ENCODE results near the gene SLC22A23. TPM values are rescaled to one million over a fixed set of nuclear protein-coding genes. Genes with fewer than 3 reads are reported as not detected.
"Not testable (repeated sequence)": the region's sequence is repeated elsewhere in the genome, so short reads cannot be mapped to it uniquely, and the experiment has no call there.

SLC22A23 gene
- total RNA-seq, 1 experiment from 2014 or later: 2.8 TPM

DNA sequence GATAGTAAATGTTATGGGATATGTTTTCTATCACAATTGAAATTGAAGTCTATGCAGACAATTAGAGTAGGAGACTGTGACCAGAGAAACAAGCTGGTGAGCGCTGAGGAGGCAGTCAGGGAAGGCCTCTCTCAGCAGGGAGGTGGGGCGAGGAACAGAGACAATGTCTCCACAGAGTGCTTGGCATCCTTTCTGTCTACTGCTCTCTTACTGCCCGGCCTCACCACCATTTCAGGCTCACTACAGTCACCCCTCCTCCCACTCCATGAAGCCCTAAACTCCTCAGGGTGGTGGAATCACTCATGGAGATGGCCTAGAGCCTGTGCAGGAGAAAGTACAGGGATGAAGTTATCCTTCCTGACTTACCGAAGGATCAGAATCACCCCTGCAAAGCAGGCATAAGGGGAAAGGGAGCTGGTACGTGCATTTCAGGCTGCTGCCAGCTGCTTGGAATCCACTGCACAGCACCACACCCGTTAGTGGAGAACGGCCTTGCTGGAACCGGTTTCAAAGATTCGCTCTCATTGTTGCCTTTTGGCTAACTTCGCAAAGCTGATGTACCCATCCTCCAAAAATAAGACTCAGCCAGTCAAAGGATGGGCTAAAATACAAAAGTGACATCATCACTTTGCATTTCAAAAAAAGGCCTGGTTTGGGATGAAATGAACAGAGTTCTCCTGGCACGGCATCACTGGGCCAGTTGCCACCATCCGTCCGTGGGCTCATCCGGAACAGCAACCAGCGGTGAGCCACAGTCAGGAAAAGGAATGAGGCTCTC, 67.3 kb downstream of the SLC22A23 start:
- peak; percentile 88 for DNase-seq
- Histone ChIP-seq H3K4me3 (peak overlapping the region; percentile 20), H3K9me3 (no peaks in the 10 kb centered on the region), H3K36me3 (no peaks in the 10 kb centered on the region), H3K27me3 (no peaks in the 10 kb centered on the region)

DNA sequence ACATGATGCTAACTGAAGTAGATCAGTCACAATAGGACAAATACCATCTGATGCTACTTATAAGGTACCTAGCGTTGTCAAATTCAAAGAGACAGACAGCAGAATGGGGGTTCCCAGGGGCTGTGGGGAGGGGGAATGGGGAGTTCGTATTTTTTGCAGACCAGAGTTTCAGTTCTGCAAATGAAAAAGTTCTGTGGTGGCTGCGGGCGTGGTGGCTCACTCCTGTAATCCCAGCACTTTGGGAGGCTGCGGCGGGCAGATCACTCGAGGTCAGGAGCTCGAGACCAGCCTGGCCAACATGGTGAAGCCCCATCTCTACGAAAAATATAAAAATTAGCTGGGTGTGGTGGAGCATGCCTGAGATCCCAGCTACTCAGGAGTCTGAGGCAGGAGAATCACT, 68.1 kb downstream of the SLC22A23 start:
- Histone ChIP-seq H3K36me3 (no peaks in the 10 kb centered on the region), H3K9me3 (no peaks in the 10 kb centered on the region), H3K27me3 (no peaks in the 10 kb centered on the region), H3K4me3 (no peak overlapping the region)
- no peak for DNase-seq

DNA sequence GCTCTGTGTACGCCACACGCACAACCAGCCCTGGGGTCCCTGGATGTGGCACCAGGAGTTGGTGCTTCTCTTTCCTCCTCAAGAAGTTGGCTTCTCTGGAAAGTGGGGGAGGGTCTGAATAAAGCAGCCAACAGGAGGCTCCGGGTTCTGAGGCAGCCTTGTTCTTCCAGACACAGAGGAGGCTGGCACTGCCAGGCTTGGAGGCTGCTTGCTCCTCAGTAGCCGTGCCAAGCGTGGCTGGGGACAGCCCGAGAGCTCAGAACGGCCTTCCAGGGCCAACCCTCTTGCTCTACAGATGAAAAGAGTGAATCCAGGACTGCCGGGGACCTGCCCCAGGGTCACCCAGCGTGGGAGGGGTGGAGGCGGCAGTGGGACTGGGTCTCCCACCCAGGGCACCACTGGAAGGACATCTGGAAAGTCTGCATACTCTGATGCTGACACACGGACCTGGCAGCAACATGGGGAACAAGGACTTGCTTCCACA, 70.4 kb downstream of the SLC22A23 start:
- Histone ChIP-seq H3K4me3 (no peak overlapping the region), H3K9me3 (no peaks in the 10 kb centered on the region), H3K36me3 (no peaks in the 10 kb centered on the region), H3K27me3 (no peaks in the 10 kb centered on the region)
- peak; percentile 48 for DNase-seq

DNA sequence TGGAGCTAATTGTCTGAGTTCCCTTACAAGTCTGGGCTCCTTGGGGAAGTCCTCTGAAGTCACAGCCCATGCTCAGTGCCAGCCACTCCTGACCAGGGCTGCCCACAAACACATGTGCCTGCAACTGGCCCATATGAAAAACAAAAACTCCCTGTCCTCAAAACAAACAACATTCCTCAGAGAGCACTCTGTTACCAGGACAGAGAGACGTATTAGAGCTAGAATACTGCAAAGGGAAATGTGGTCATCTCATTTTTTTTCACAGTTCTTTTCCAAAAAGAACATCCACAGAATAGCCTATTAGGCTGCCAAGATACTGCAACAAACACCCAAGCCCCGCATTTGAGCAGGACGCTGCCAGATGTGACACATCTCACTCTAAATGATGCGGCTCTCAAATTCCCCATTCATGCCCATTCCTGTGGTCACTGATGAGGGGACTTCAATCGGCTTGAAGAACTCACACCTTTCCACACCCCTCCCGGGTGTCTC, 71.1 kb downstream of the SLC22A23 start:
- no peak overlapping the region for H3K4me3 ChIP-seq
- H3K27me3 ChIP-seq: no peaks in the 10 kb centered on the region
- no peaks in the 10 kb centered on the region for H3K9me3 ChIP-seq
- no peaks in the 10 kb centered on the region for H3K36me3 ChIP-seq
- peak; percentile 43 for DNase-seq

DNA sequence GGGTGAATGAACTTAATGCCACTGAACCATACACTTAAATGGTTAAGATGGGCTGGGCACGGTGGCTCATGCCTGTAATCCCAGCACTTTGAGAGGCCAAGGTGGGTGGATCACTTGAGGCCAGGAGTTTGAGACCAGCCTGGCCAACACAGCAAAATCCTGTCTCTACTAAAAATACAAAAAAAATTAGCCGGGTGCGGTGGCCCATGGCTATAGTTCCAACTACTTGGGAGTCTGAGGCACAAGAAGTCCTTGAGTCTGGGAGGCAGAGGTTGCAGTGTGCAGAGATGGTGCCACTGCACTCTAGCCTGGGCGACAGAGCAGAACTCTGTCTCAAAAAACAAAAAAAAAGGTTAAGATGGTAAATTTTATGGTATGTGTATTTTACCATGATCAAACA, 71.7 kb downstream of the SLC22A23 start:
- DNase-seq, H3K27me3 ChIP-seq, H3K9me3 ChIP-seq, H3K4me3 ChIP-seq, H3K36me3 ChIP-seq: not testable (repeated sequence)

DNA sequence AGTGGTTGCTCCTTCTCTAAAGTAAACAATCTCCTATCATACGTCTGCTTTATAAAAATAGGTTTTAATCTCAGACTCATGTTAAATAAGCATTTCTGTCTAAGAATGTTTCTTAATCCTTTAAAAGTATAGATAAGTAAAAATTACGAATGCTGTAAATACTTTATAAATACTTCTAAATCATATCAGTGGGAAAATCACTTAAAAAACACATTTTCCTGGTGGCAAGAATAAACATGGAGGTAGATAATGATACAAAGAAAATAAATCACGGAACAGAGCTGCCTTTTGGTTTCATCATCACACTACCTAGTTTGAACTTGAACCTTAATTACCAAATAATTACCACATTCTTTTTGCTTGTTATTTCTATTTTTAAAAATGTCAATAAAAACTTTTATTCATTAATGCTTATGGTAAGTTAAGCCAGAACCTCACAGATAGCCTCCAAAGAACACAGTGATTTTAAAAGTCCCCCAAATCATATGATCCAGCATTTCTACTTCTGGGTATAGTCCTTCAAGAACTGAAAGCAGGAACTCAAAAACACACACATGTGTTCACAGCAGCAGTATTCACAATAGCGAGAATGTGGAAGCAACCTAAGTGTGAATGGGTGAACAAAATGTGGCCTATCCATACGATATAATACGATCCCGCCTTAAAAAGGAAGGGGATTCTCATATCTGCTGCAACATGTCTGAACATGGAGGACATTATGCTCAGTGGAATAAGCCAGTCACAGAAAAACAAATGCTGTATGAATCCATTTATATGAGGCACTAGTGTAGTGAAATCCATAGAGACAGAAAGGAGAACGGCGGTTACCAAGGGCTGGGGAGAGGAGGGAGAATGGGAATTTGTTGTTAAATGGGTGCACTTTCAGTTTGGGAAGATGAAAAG, 72.4 kb downstream of the SLC22A23 start:
- no peak overlapping the region for H3K4me3 ChIP-seq
- H3K27me3 ChIP-seq: no peaks in the 10 kb centered on the region
- H3K36me3 ChIP-seq: no peaks in the 10 kb centered on the region
- no peak for DNase-seq
- no peaks in the 10 kb centered on the region for H3K9me3 ChIP-seq

DNA sequence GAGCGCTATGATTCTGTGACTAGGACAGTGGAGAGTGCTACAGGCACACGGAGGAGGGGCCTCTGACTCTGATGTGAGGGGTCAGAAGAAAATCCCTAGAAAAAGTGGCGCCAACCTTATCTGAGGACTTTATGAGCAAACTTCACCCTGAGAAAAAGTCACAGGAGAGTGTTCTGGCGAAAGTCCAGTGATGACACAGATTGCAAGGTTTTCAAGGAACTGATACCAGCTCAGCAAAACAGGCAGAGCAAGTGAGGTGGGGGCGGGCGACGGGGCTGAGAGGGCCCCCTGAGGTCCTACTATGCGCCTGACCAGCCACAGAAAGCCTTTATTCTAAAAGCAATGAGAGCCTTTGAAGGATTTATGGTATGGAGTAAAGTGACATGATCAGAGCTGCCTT, 73.3 kb downstream of the SLC22A23 start:
- Histone ChIP-seq H3K27me3 (no peaks in the 10 kb centered on the region), H3K9me3 (no peaks in the 10 kb centered on the region), H3K4me3 (no peak overlapping the region), H3K36me3 (no peaks in the 10 kb centered on the region)
- DNase-seq: peak; percentile 21

DNA sequence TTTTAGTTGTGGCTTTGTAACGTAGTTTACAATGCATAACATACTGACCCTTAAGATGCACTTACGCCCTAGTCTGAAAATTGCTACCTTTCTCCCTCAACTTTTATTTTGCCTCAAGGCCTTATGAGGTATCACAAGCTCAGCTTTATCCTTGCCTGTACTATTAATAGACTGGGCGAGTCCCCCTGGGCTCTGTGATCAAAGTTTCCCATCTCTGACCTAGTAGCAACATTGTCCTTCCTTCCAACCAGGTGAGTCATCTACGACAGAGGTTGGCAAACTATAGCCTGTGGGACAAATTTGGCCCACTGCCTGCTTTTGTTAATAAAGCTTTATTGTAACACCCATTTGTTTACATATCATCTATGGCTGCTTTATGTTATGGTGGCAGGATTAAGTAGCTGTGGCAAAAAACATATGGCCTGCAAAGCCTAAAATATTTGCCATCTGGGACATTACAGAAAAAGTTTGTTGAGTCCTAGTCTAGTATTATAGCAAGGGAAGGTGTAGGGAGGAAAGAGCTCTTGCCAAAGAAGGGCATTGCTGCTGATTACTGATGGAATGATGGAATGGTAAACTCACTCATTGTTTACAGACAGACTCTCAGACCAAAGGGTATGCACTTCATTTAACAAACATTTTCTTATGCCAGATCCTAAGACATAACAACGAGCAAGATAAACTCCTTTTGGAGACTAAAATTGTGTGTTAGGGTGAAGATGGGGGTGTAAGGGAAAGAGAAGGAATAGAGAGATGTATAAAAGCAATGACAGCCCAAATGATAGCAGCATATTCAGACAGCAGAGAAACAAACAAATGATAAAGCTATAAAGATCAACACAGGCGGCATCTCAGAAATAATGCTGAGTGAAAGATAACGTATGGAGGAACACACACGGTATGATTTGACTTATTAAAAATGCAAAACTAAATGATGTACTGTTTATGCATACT, 74.2 kb downstream of the SLC22A23 start:
- H3K36me3 ChIP-seq: no peaks in the 10 kb centered on the region
- no peak for DNase-seq
- no peaks in the 10 kb centered on the region for H3K9me3 ChIP-seq

DNA sequence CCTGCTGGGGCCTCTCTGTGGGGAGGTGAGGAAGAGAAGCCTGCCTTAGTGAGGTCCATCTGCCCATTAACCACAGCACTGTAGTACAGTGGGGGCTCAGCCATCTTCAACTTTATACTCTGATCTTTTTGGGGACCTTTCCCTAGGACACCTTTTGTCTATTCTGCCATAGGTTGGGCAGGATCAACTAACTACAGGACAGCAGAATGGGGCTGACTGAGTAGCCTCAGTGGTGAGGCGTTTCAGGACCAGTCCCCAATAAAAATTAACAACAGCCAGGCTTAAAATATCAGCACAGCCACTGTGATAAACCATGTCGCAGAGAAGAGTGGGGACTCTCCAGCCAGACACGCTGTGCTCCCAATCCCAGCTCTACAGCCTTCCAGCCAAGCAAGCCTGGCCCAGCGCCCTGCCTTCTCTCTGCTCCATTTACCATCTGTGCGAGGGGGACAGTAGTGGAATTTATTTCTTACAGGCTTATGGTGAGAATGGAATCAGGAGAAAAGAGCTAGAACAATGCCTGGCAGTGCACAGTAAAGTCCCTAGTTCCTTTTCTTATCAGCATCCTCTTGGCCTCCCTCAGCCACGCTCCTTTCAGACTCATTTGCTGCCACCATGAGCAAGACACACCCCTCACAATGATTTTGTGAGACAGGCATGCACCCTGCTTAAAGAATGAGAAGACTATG, 75.5 kb downstream of the SLC22A23 start:
- no peaks in the 10 kb centered on the region for H3K27me3 ChIP-seq
- no peaks in the 10 kb centered on the region for H3K36me3 ChIP-seq
- no peaks in the 10 kb centered on the region for H3K9me3 ChIP-seq
- H3K4me3 ChIP-seq: no peak overlapping the region
- DNase-seq: no peak

More for the DNA sequence above, 74.2 kb downstream of the SLC22A23 start:
- Histone ChIP-seq H3K4me3 (no peak overlapping the region), H3K27me3 (no peaks in the 10 kb centered on the region)

DNA sequence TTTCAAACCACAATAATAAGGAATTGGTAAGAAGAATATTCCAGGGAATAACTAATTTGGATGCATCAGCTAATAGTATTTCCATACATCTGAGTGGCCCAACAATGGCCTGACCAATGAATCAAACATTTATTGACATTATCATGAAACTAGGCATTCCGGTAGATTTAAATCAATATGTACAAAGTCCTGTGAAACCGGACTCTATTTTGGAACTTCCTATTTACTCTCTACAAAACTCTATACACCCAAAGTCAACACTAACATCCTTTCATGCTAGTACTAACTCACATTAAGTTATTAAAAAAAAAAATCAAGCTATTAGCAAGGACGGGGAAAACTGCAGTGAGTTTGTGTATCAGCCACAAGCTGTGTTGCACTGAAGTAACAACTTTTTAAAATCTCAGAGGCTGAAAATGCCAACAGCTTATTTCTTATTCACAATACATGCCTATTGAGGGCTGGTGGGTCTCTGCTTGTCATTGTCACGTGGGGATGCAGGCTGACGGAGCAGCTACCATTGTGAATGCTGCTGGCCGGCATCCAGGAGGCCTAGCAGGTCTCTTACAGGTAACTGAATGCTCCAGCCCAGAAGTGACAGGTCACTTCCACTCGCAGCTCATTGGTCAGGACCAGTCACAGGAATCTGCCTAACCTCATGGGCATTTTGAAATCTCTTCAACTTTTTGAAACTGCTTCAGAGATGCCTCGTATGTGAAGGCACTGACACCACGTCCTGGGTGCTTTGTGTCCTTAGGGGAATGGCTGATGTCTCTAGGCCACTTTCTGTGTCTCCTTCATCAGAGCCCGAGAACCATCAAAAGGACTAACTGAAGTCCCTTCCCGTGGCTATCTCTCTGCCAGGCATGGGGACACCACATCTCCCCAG, 76.3 kb downstream of the SLC22A23 start:
- Histone ChIP-seq H3K9me3 (no peaks in the 10 kb centered on the region), H3K27me3 (no peaks in the 10 kb centered on the region), H3K4me3 (no peak overlapping the region), H3K36me3 (no peaks in the 10 kb centered on the region)
- DNase-seq: no peak

DNA sequence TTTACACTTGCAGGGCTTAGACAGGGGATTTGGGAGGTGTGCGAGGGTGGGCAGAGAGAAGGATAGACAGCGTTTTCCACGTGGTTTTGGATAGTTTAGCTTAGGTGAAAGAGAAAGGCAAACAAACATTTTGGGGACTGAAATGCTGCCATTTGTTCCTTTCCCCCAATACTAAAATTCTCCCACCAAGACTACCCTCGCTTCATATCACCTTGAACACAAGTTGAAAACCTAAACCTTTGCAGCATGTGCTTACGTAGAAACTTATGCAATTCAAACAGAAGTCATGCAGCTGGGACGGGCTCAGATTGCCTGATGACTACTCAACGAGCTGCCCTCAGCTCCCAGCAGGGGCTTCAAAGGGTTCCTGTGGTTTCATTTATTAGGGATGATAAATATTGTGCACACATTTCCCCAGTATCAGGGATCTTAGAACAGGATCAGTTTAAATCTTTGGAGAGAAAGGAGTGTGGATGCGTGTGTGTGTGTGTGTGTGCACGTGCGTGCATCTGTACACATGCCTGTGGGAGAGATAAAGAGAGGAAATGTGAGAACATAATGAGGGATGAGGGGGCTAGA, 77.3 kb downstream of the SLC22A23 start:
- no peaks in the 10 kb centered on the region for H3K36me3 ChIP-seq
- no peaks in the 10 kb centered on the region for H3K27me3 ChIP-seq
- H3K9me3 ChIP-seq: no peaks in the 10 kb centered on the region
- H3K4me3 ChIP-seq: no peak overlapping the region
- DNase-seq: no peak

DNA sequence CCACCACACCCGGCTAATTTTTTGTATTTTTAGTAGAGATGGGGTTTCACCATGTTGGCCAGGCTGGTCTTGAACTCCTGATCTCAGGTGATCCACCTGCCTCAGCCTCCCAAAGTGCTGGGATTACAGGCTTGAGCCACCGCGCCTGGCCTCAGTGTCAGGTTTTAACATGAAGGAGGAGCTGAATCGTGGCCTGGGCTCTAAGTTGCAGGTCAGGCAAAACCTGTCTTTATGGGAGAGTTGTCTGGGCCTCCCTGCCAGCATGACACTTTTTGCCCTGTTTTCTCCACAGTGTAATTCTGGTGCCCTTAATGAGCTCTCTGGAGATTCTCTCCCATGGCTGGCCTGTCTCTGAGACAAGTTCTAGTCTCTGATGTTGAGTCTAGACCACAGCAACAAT, 78.0 kb downstream of the SLC22A23 start:
- not testable (repeated sequence) for H3K36me3 ChIP-seq, DNase-seq, H3K27me3 ChIP-seq, H3K9me3 ChIP-seq, H3K4me3 ChIP-seq

DNA sequence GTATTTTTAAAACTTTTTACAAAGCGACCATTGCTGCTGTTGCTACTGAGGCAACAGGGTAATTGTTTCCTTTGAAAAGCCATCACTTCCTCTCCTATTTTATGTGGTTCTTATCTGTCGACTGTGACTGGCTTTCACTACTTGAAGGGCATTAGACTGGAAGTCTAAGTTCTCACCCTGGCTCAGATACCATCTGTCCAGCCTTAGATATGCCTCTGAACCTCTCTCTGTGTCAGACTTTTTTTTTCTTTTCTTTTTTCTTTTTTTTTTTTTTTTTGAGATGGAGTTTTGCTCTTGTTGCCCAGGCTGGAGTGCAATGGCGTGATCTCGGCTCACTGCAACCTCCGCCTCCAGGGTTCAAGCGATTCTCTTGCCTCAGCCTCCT, 78.5 kb downstream of the SLC22A23 start:
- not testable (repeated sequence) for H3K36me3 ChIP-seq, H3K9me3 ChIP-seq, DNase-seq, H3K4me3 ChIP-seq, H3K27me3 ChIP-seq

DNA sequence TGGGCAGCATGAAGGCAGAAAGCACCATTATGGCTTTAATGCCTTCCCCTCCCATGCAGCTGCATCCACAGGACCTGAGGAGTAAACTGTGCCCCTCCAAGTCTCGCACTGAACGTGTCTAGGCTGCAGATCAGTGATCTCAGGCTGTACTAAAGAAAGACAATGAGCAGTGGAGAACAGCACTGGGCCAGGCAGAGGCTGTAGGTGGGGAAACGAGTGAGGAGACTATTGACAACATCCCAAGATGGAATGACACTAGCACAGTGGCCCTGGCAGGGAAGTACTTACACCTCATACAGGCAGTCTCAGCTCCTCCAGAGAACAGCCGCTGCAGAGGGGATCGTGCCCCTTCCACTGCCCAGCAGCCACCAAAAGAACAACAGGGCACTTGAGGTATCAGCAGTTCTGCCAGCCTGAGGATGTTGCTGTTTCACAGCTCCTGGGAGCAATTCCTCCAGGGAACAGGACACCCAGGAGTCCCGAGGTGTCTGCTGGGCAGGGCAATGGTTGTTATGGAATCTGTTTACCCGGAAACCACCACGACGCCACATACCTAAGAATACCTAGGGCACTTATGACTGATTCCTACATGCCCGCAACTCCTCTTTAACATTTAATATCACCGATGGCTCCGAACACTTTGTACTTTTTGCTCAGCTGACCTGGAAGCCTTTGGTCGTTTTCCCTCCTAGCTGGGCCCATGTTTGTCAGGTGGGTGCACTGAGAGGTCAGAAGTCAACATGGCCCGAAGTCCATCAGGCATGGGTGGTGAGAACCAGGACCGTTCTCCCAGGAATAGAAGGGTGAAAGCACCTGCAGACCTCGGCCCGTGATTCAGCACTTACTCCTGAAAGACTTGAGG, 79.1 kb downstream of the SLC22A23 start:
- DNase-seq: no peak
- Histone ChIP-seq H3K9me3 (no peaks in the 10 kb centered on the region), H3K4me3 (no peak overlapping the region), H3K27me3 (no peaks in the 10 kb centered on the region), H3K36me3 (no peaks in the 10 kb centered on the region)
